Activated CD4-positive, alpha-beta memory T cell treated with anti-CD3 and anti-CD28 coated beads for 36 hours (primary cell): Measurements from ENCODE around the gene LIFR. TPM values are rescaled to one million over a fixed set of nuclear protein-coding genes. Genes with fewer than 3 reads are reported as not detected.
A peak's percentile ranks its signal among the peaks of the same experiment; 100 is the strongest.
"Not testable (repeated sequence)": the region's sequence is repeated elsewhere in the genome, so short reads cannot be mapped to it uniquely, and the experiment has no call there.

Source experiments
- CTCF ChIA-PET: fragments of 350-600 bp; sonication (Branson Sonifier 250); formaldehyde crosslinking; loops from one replicate; lab custom pipeline; 2021; ENCODE audit warnings: antibody characterized with exemption, inconsistent platforms; lab: Charles Lee
- POLR2A ChIA-PET: fragments of 350-600 bp; sonication (Branson Sonifier 250); formaldehyde crosslinking; loops from one replicate; lab custom pipeline; 2021; ENCODE audit warnings: antibody characterized with exemption; lab: Charles Lee
- DNase-seq: peaks from one replicate; pipeline ENCODE4 v3.0.0-alpha.2; 2020
- H3K27ac Mint-ChIP-seq: one replicate; pipeline ENCODE4 v1.8.0; 2021; ENCODE audit warnings: mixed read lengths
- H3K27me3 Mint-ChIP-seq: one replicate; pipeline ENCODE4 v1.8.0; 2021; ENCODE audit warnings: mixed read lengths
- H3K36me3 Mint-ChIP-seq: one replicate; pipeline ENCODE4 v1.8.0; 2021; ENCODE audit warnings: mixed read lengths
- H3K4me1 Mint-ChIP-seq: one replicate; pipeline ENCODE4 v1.8.0; 2021; ENCODE audit warnings: low read depth, mixed read lengths
- H3K4me3 Mint-ChIP-seq: one replicate; pipeline ENCODE4 v1.8.0; 2021; ENCODE audit warnings: mild to moderate bottlenecking, mixed read lengths
- H3K9me3 Mint-ChIP-seq: one replicate; pipeline ENCODE4 v1.8.0; 2021; ENCODE audit warnings: mixed read lengths
- intact Hi-C: fragments of 100-400 bp; cut with micrococcal nuclease; formaldehyde crosslinking; loops from one replicate; pipeline ENCODE4 v1.15.1; 2023
- total RNA-seq, 2 experiments: library from RNA; stranded (reverse); gene quantifications; one replicate each; pipeline ENCODE4 v1.2.3, GENCODE V29; 2021

LIFR gene
- total RNA-seq, 2 experiments from 2014 or later: 0.05 to 0.14 TPM

GRCh38 chr5:38576961-38577684 lies 20.7 kb upstream of the LIFR start:
- no peak overlapping the region for H3K4me3 Mint-ChIP-seq
- H3K4me1 Mint-ChIP-seq: no peaks in the 10 kb centered on the region
- no peak for DNase-seq
- no peaks in the 10 kb centered on the region for H3K36me3 Mint-ChIP-seq
- H3K9me3 Mint-ChIP-seq: no peaks in the 10 kb centered on the region
- peaks cover 21% of the 10 kb centered on the region for H3K27me3 Mint-ChIP-seq
- no peak overlapping the region for H3K27ac Mint-ChIP-seq
- POLR2A ChIA-PET: no interaction called here
- intact Hi-C loops: no loop called here
- CTCF ChIA-PET: interaction anchor here (0.6 to 1.8 kb wide), 2 partner anchors 136 to 156 kb away, joined by 3 to 6 read pairs; no protein-coding TSS in a partner anchor

GRCh38 chr5:38576442-38576841 lies 20.0 kb upstream of the LIFR start:
- ChIA-PET CTCF (no interaction called here), POLR2A (no interaction called here)
- H3K27me3 Mint-ChIP-seq: peaks cover 15% of the 10 kb centered on the region
- H3K4me1 Mint-ChIP-seq: no peaks in the 10 kb centered on the region
- no peak overlapping the region for H3K4me3 Mint-ChIP-seq
- no peak overlapping the region for H3K27ac Mint-ChIP-seq
- no peaks in the 10 kb centered on the region for H3K36me3 Mint-ChIP-seq
- no peaks in the 10 kb centered on the region for H3K9me3 Mint-ChIP-seq
- intact Hi-C loops: no loop called here
- DNase-seq: no peak

GRCh38 chr5:38575476-38575875 lies 19.0 kb upstream of the LIFR start:
- POLR2A ChIA-PET: no interaction called here
- peaks cover 7% of the 10 kb centered on the region for H3K27me3 Mint-ChIP-seq
- H3K36me3 Mint-ChIP-seq: no peaks in the 10 kb centered on the region
- CTCF ChIA-PET: interaction anchor here (0.6 kb wide), 1 partner anchor 10 kb away, joined by 4 read pairs; no protein-coding TSS in a partner anchor
- no peak for DNase-seq
- intact Hi-C loops: no loop called here
- H3K4me1 Mint-ChIP-seq: no peaks in the 10 kb centered on the region
- H3K4me3 Mint-ChIP-seq: no peak overlapping the region
- no peaks in the 10 kb centered on the region for H3K9me3 Mint-ChIP-seq
- no peak overlapping the region for H3K27ac Mint-ChIP-seq

GRCh38 chr5:38574009-38574408 lies 17.6 kb upstream of the LIFR start:
- POLR2A ChIA-PET: no interaction called here
- H3K4me1 Mint-ChIP-seq: no peaks in the 10 kb centered on the region
- H3K4me3 Mint-ChIP-seq: no peak overlapping the region
- no peaks in the 10 kb centered on the region for H3K9me3 Mint-ChIP-seq
- intact Hi-C loops: no loop called here
- CTCF ChIA-PET: no interaction called here
- H3K36me3 Mint-ChIP-seq: no peaks in the 10 kb centered on the region
- no peak for DNase-seq
- no peak overlapping the region for H3K27ac Mint-ChIP-seq
- H3K27me3 Mint-ChIP-seq: peaks cover 7% of the 10 kb centered on the region

- no peak overlapping the region for H3K4me3 Mint-ChIP-seq
- no peak overlapping the region for H3K27ac Mint-ChIP-seq
- intact Hi-C loops: no loop called here
- no peaks in the 10 kb centered on the region for H3K36me3 Mint-ChIP-seq
- POLR2A ChIA-PET: no interaction called here
- H3K9me3 Mint-ChIP-seq: no peaks in the 10 kb centered on the region
- CTCF ChIA-PET: no interaction called here
- peaks cover 8% of the 10 kb centered on the region for H3K27me3 Mint-ChIP-seq
- DNase-seq: no peak
- H3K4me1 Mint-ChIP-seq: no peaks in the 10 kb centered on the region
Measured at GRCh38 chr5:38573521-38573920, 17.1 kb upstream of the LIFR start.

GRCh38 chr5:38569180-38569579 lies 12.7 kb upstream of the LIFR start:
- no peak for DNase-seq
- intact Hi-C loops: no loop called here
- POLR2A ChIA-PET: no interaction called here
- Mint-ChIP-seq H3K4me3 (no peak overlapping the region), H3K9me3 (no peaks in the 10 kb centered on the region), H3K27me3 (peaks cover 12% of the 10 kb centered on the region), H3K36me3 (no peaks in the 10 kb centered on the region), H3K4me1 (no peaks in the 10 kb centered on the region), H3K27ac (no peak overlapping the region)
- CTCF ChIA-PET: no interaction called here

- CTCF ChIA-PET: interaction anchor here (1.9 kb wide), 1 partner anchor 125 kb away, joined by 6 read pairs; no protein-coding TSS in a partner anchor
- H3K9me3 Mint-ChIP-seq, DNase-seq, H3K4me3 Mint-ChIP-seq, H3K4me1 Mint-ChIP-seq, intact Hi-C loops, H3K36me3 Mint-ChIP-seq, POLR2A ChIA-PET, H3K27ac Mint-ChIP-seq: not testable (repeated sequence)
- peaks cover 17% of the 10 kb centered on the region for H3K27me3 Mint-ChIP-seq
Measured at GRCh38 chr5:38567306-38567705, 10.9 kb upstream of the LIFR start.

- DNase-seq: no peak
- H3K9me3 Mint-ChIP-seq: no peaks in the 10 kb centered on the region
- no peaks in the 10 kb centered on the region for H3K4me1 Mint-ChIP-seq
- H3K36me3 Mint-ChIP-seq: no peaks in the 10 kb centered on the region
- ChIA-PET POLR2A (no interaction called here), CTCF (interaction anchor here (0.9 kb wide), 1 partner anchor 122 kb away, joined by 3 read pairs; no protein-coding TSS in a partner anchor)
- no peak overlapping the region for H3K27ac Mint-ChIP-seq
- intact Hi-C loops: no loop called here
- no peak overlapping the region for H3K4me3 Mint-ChIP-seq
- H3K27me3 Mint-ChIP-seq: peaks cover 26% of the 10 kb centered on the region
Measured at GRCh38 chr5:38563624-38564023, 7.2 kb upstream of the LIFR start.

- CTCF ChIA-PET: interaction anchor here (0.9 to 2.0 kb wide), 2 partner anchors 121 kb away, joined by 3 to 4 read pairs; no protein-coding TSS in a partner anchor
- peaks cover 28% of the 10 kb centered on the region for H3K27me3 Mint-ChIP-seq
- intact Hi-C loops: no loop called here
Measured at GRCh38 chr5:38562444-38563210, 6.2 kb upstream of the LIFR start.

GRCh38 chr5:38559428-38559827 lies 3.0 kb upstream of the LIFR start:
- H3K4me1 Mint-ChIP-seq: peaks cover 8% of the 10 kb centered on the region
- CTCF ChIA-PET: no interaction called here
- H3K27ac Mint-ChIP-seq: no peak overlapping the region
- DNase-seq: no peak
- no peak overlapping the region for H3K4me3 Mint-ChIP-seq
- intact Hi-C loops: loop anchor here (5.0 to 10.0 kb wide), 3 partner anchors 248 to 837 kb away; partner anchors contain the start of gene RICTOR
- H3K27me3 Mint-ChIP-seq: peaks cover 46% of the 10 kb centered on the region
- no peaks in the 10 kb centered on the region for H3K36me3 Mint-ChIP-seq
- H3K9me3 Mint-ChIP-seq: no peaks in the 10 kb centered on the region
- POLR2A ChIA-PET: no interaction called here

More at GRCh38 chr5:38562444-38563210, 6.2 kb upstream of the LIFR start:
- POLR2A ChIA-PET: no interaction called here
- no peak overlapping the region for H3K27ac Mint-ChIP-seq
- DNase-seq: no peak
- no peaks in the 10 kb centered on the region for H3K9me3 Mint-ChIP-seq
- peaks cover under 1% of the 10 kb centered on the region for H3K4me1 Mint-ChIP-seq
- no peak overlapping the region for H3K4me3 Mint-ChIP-seq
- no peaks in the 10 kb centered on the region for H3K36me3 Mint-ChIP-seq

- Mint-ChIP-seq H3K4me1 (peaks cover 8% of the 10 kb centered on the region), H3K36me3 (no peaks in the 10 kb centered on the region), H3K27ac (no peak overlapping the region), H3K27me3 (peaks cover 53% of the 10 kb centered on the region), H3K9me3 (no peaks in the 10 kb centered on the region), H3K4me3 (peak overlapping the region; percentile 75)
- ChIA-PET CTCF (interaction anchor here (1.4 kb wide), 1 partner anchor 116 kb away, joined by 7 read pairs; no protein-coding TSS in a partner anchor), POLR2A (no interaction called here)
- DNase-seq: no peak
- intact Hi-C loops: loop anchor here (5.0 to 10.0 kb wide), 3 partner anchors 250 to 835 kb away; partner anchors contain the start of gene RICTOR
Measured at GRCh38 chr5:38557792-38558191, 1.3 kb upstream of the LIFR start.

GRCh38 chr5:38557308-38557710 lies 863 bp upstream of the LIFR start:
- no peak for DNase-seq
- H3K9me3 Mint-ChIP-seq: no peaks in the 10 kb centered on the region
- H3K4me1 Mint-ChIP-seq: peaks cover 8% of the 10 kb centered on the region
- CTCF ChIA-PET: interaction anchor here (1.4 kb wide), 1 partner anchor 115 kb away, joined by 7 read pairs; no protein-coding TSS in a partner anchor
- no peak overlapping the region for H3K27ac Mint-ChIP-seq
- intact Hi-C loops: loop anchor here (5.0 to 10.0 kb wide), 3 partner anchors 250 to 835 kb away; partner anchors contain the start of gene RICTOR
- peak overlapping the region; percentile 75 for H3K4me3 Mint-ChIP-seq
- no peaks in the 10 kb centered on the region for H3K36me3 Mint-ChIP-seq
- H3K27me3 Mint-ChIP-seq: peaks cover 52% of the 10 kb centered on the region
- POLR2A ChIA-PET: no interaction called here
